NCI-H2029 treated with DMSO at 0.1 percent for 48 hours (cell line): ENCODE results near the gene EEF2KMT.
A peak's percentile ranks its signal among the peaks of the same experiment; 100 is the strongest.
"Not testable (repeated sequence)": the region's sequence is repeated elsewhere in the genome, so short reads cannot be mapped to it uniquely, and the experiment has no call there.

ENCODE experiments used
- DNase-seq: peaks from one replicate; lab custom pipeline; 2025; lab: John Stamatoyannopoulos, UW

The EEF2KMT gene

DNA sequence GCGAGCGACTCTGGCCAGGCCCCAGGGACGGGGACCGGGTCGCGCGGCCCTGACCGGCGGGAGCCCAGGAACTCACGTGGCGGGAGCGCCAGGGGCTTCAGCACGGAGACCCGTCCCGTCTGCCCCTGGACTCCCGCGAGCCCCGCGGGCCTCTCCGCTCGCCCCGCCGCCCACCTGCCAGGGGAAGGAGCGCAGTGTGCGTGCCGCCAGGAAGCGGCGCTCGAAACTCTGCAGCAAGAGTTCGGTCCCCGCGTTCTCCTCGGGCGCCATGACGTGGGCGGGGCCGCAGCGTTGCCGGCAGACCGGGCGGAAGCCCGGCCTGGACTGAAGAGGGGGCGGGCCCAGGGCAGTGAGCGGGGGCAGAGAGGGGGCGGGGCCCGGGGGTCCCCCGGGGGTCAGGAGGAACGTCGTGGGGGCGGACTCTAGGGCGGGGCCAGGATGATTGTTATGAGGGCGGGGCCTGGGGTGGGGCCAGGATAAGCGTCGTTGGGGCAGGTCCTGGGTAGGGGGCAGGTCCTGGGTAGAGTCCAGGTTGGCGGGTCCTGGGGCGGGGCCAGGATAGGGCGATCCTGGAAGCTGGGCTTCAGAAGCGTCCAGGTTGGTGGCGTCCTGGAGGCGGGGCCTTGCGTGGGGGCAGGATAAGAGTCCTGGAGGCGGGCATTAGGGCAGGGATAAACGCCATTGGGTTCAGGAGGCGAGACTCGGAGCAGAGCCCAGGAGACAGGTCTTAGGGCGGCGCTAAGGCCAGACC lies at the start of gene EEF2KMT:
TSS of gene EEF2KMT (minus strand) at position 326 of the 751 bp plus-strand sequence. CDS start at position 270, 56 bp downstream.
- DNase-seq: peak; percentile 96

GRCh38 chr16:5144621-5144956 lies 47.0 kb upstream of the EEF2KMT start:
- not testable (repeated sequence) for DNase-seq

DNA sequence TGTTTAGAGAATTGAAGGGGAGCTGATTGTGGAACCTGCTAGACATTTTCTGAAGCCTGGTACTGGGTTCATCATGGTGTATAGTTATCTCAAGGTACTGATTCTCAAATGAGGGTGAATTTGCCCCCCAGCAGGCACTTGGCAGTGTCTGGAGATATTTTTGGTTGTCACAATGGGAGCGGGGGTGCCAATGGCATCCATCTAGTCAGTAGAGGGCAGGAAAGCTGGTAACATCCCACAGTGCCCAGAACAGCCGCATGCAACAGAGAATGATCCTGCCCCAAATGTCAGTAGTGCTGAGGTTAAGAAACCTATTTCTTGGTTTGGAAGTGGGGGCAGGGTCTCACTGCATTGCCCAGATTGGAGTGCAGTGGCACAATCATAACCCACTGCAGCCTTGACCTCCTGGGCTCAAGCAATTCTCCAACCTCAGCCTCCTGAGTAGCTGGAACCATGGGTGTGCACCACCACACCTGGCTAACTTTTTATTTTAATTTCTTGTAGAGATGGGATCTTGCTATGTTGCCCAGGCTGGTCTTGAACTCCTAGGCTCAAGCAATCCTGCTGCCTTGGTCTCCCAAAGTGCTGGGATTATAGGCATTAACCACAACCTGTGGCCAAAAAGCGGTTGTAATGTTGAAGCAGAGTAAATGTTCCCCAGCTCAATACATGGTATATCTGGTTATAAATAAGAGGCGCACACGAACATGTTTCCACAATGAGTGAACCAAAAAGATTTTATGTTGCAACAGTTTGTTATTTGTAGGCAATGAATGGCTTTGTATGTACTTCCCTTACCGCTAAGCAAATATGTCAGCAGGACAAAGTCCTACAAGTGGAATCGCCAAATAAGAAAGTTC lies 46.4 kb upstream of the EEF2KMT start:
- DNase-seq: no peak

- not testable (repeated sequence) for DNase-seq
Observed at GRCh38 chr16:5140151-5140550, 42.6 kb upstream of the EEF2KMT start.

DNA sequence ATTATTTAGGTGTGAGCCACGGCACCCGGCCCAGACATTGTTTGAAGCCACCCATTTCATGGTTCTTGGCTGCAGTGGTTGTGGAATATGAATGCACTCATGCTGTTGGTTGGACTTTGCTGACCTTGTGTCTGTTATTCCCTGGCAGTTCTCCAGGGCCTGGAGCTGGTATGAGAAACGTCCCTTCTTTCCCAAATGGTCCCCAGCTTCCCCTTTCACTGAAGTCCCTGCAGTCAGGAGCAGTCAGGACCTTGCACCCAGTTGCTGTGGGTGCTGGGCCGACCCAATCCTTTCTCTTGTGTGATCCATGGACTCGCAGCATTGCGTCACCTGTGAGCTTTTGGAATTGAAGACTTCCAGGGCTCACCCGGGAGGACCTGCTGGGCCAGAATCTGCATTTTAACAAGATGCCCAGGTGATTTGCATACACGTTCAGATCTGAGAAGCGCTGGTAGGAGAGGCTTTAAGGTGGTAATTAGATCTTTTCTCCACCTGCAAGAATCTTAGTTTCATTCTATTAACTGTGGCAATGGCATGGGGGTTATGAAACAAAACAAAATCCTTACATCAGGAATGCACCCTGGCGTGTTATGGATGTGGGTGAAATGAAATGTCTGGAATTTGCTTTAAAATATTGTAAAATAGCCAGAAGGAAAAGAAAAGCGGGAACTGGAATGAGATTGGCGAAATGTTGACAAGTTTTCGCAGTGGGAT lies 37.3 kb upstream of the EEF2KMT start:
- not testable (repeated sequence) for DNase-seq

DNA sequence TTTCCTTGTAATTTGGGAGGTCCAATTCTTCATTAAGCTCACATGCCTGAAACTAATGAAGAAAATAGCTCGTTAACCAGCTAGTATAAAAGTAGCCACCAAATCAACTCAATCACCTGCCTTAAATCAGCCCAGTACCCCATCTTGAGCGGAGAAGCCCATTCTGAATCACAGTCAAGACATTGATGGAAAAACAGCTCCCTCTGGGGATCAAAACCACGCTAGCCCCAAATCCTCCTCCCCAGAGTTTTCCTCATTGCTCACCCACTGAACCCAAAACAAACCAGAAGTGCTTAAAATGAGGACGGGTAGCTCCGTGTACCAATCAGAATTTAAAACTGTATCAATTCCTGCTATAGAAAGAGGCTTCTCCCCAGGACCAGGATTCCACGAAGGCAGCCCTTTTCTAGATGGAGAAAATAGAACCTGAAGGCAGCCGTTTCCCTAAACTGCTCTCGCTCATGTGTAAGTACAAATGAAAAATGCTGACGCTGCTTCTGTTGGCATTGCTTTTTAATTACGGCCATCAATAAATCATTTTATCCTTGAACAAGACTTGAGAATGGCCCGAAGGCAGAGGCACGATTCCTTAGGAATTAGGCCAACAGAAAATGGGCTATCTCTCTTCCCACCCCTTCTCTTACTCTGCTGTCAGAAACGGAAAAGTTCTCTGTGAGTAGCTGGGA lies 35.5 kb upstream of the EEF2KMT start:
- DNase-seq: not testable (repeated sequence)

DNA sequence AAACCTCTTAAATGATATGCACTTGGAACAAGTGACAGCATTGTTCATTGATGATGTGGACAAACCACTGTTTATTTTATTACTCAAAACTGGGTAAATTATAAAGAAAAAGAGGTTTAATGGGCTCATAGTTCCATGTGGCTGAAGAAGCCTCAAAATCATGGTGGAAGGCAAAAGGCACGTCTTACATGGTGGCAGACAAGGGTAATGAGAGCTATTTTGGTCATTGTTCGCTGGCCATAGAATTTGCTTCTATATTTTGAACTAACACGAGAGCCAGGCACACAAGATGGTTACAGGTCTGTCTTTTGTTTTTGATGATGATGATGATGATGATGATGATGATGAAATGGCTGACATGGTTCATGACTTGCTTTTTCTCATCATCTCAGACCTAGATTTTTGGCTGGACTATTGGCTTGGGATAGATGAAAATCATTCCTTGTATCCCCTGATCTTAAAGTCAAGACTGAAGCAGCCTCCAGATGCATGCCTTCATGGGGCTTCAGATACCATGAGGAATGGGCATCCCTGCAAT lies 33.9 kb upstream of the EEF2KMT start:
- not testable (repeated sequence) for DNase-seq

GRCh38 chr16:5117300-5118087 lies 19.9 kb upstream of the EEF2KMT start:
- DNase-seq: peak; percentile 19

- DNase-seq: not testable (repeated sequence)
Observed at GRCh38 chr16:5116780-5117295, 19.2 kb upstream of the EEF2KMT start.

GRCh38 chr16:5110933-5111332 lies 13.3 kb upstream of the EEF2KMT start:
- not testable (repeated sequence) for DNase-seq

GRCh38 chr16:5108505-5109158 lies 11.0 kb upstream of the EEF2KMT start:
- DNase-seq: no peak

- not testable (repeated sequence) for DNase-seq
Observed at GRCh38 chr16:5105039-5105438, 7.4 kb upstream of the EEF2KMT start.

DNA sequence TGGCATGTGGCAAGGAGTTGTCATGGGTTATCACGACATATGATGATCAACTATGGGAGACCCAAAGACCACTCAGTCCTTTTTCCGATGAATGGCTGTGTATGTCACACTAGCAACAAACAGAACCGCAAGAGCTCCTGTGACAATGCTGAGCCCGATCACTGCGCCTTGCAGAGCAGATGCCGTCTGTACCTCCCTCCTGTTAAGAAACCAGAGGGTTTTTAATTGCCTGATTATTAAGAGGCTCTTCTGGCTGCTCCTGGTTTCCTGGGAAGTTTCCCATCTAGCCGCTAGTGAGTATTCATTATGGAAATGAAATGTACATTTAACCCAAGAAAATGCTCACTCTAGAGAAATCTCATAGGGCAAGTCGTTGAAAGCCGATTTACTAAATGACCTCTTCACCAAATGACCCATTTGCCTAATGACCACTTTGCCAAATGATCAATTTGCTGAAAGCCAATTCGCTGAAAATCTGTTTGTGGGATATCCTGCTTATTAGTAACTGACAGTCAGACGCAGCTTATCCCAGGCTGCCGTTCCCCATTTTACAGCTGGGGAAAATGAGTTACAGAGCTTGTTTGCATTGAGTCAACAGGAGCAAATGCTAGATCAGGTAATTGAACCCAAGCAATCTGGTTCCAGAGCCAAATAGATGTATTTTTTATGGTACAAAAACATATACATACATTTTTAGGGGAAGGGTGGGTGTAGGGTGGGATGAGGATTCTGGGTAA lies 5.9 kb upstream of the EEF2KMT start:
- DNase-seq: not testable (repeated sequence)

GRCh38 chr16:5099174-5099573 lies 1.6 kb upstream of the EEF2KMT start:
- DNase-seq: not testable (repeated sequence)

GRCh38 chr16:5098221-5099159 lies 895 bp upstream of the EEF2KMT start:
- DNase-seq: not testable (repeated sequence)

DNA sequence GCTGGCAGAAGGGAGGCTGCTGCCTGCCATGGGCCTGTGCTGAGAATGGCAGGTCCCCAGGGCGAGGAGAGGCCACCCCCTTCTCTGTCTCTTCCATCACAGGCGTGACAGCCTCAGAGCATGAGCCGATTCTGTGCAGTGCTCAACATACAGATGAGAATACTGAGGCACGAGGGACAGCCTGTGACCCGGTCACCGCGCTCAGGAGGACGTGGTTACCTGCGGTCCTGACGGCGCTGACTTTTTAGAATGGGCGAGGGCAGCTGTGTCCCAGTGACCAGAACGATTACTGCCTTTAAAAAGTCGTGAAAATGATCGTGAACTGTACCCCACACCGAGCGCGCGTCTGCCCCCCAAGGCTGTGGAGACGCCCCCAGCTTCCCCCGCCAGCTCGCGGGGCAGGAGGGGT lies 530 bp downstream of the EEF2KMT start:
- not testable (repeated sequence) for DNase-seq

DNA sequence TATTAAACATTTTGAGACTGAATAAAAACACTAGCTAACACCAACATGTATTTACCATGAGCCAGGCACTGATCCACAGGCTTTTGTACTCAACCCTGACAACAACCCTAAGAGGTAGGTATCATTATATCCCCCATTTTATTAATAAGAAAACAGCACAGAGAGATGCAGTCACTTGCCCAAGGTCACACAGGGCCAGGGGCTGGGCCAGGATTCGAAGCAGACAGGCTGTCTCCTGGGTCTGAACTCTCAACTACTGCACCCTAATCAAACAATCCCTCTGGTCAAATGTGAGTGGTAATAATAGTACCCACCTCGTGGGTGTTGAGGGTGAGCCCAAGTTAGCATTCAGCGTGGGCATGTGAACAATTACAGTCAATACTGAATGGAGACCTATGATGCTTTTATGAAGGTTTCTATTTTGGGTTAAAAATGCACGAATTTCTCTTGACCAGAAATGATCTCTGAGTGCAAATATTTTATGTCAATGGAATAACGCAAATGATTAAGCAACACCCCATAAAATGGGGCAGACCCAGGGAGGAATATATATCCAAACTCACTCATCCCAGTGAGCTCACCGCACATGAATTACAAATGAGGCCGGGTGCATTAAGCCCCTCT lies 1.0 kb downstream of the EEF2KMT start:
- DNase-seq: not testable (repeated sequence)
